Endothelial cell of umbilical vein (primary cell): ENCODE results near the gene RBM4B. TPM values are rescaled to one million over a fixed set of nuclear protein-coding genes. Genes with fewer than 3 reads are reported as not detected.

Experiments used
- BruUV-seq: library from RNA; stranded (reverse); fragments of 400-500 nt; replicated peaks from 2 replicates; lab custom pipeline; 2021; lab: Mats Ljungman, UMichigan
- CTCF ChIA-PET: fragments of 300-600, 350-600 bp; sonication (Branson Sonifier 250); formaldehyde crosslinking; loops from one replicate; lab custom pipeline; 2021; ENCODE audit warnings: antibody characterized with exemption, inconsistent platforms; lab: Charles Lee
- POLR2A ChIA-PET: fragments of 300-600, 350-600 bp; sonication (Branson Sonifier 250); formaldehyde crosslinking; loops from one replicate; lab custom pipeline; 2021; ENCODE audit warnings: antibody characterized with exemption, inconsistent platforms; lab: Charles Lee
- DNase-seq: peaks from one replicate; pipeline ENCODE4 v3.0.0-alpha.2; 2011; ENCODE audit warnings: low read depth, low spot score
- FAIRE-seq: peaks from 2 replicates; lab custom pipeline; 2011; peaks lifted over from hg19 to GRCh38; lab: Jason Lieb, UNC
- H2AFZ ChIP-seq: 2 replicates; pipeline ENCODE4 v1.6.0; 2012; ENCODE audit warnings: low read depth, low read length, control low read depth, inconsistent platforms
- H3K27ac ChIP-seq: 2 replicates; pipeline ENCODE4 v1.5.1; 2011; ENCODE audit warnings: low read depth, mild to moderate bottlenecking, control low read depth, low read length, moderate library complexity; ENCODE audit not compliant: insufficient read depth
- H3K27me3 ChIP-seq, 2 experiments: 2 replicates each; pipeline versions ENCODE4 v1.6.0 to v1.6.1; 2011; ENCODE audit warnings: low read length in 2 of 2, mixed read lengths in 1 of 2; ENCODE audit not compliant: control insufficient read depth in 2 of 2, insufficient read depth in 2 of 2
- H3K36me3 ChIP-seq, 2 experiments: 2 replicates in 1 of 2; 3 replicates in 1 of 2; pipeline ENCODE4 v1.5.1; 2011; ENCODE audit warnings: low read length in 2 of 2, mild to moderate bottlenecking in 1 of 2, moderate library complexity in 1 of 2; ENCODE audit not compliant: control insufficient read depth in 2 of 2, insufficient read depth in 2 of 2; ENCODE audit errors: extremely low read depth in 1 of 2
- H3K4me1 ChIP-seq: 3 replicates; pipeline ENCODE4 v1.5.1; 2011; ENCODE audit warnings: mild to moderate bottlenecking, low read length; ENCODE audit not compliant: control insufficient read depth, insufficient read depth; ENCODE audit errors: extremely low read depth
- H3K4me2 ChIP-seq: 2 replicates; pipeline ENCODE4 v1.6.1; 2011; ENCODE audit warnings: low read length, control low read depth, mixed read lengths; ENCODE audit not compliant: insufficient read depth
- H3K4me3 ChIP-seq, 3 experiments: fragments of 200-600 bp in 1 of 3; sonication (generic), shearing (Covaris generic) in 1 of 3; replicated peaks in 1 of 3; 2 replicates each; pipeline ENCODE4 v1.5.1; 2011 to 2016; ENCODE audit warnings: control low read depth in 3 of 3, low read length in 3 of 3, mild to moderate bottlenecking in 2 of 3, inconsistent platforms in 1 of 3, low read depth in 1 of 3, moderate library complexity in 1 of 3; ENCODE audit not compliant: insufficient read depth in 1 of 3
- H3K79me2 ChIP-seq: 2 replicates; pipeline ENCODE4 v1.6.0; 2012; ENCODE audit warnings: low read length, inconsistent platforms; ENCODE audit not compliant: control insufficient read depth, insufficient read depth
- H3K9ac ChIP-seq: replicated peaks from 2 replicates; pipeline ENCODE3; 2011; ENCODE audit warnings: low read length, control low read depth; ENCODE audit not compliant: insufficient read depth; ENCODE audit errors: extremely low read depth
- H3K9me1 ChIP-seq: replicated peaks from 3 replicates; pipeline ENCODE4 v1.6.0; 2011; ENCODE audit warnings: mild to moderate bottlenecking, low read length; ENCODE audit not compliant: control insufficient read depth, insufficient read depth; ENCODE audit errors: extremely low read depth
- H3K9me3 ChIP-seq: replicated peaks from 2 replicates; pipeline ENCODE4 v1.5.1; 2012; ENCODE audit warnings: low read length, inconsistent platforms; ENCODE audit not compliant: control insufficient read depth, insufficient read depth
- H4K20me1 ChIP-seq: replicated peaks from 2 replicates; pipeline ENCODE3; 2011; ENCODE audit warnings: mild to moderate bottlenecking, low read length; ENCODE audit not compliant: control insufficient read depth, insufficient read depth; ENCODE audit errors: extremely low read depth
- CTCF ChIP-seq, 2 donors: IDR thresholded peaks; 1 replicate in 1 of 2; 2 replicates in 1 of 2; pipeline ENCODE4 v1.5.1; 2011; ENCODE audit warnings: low read length in 2 of 2, mild to moderate bottlenecking in 2 of 2, moderate library complexity in 2 of 2, control low read depth in 1 of 2, inconsistent platforms in 1 of 2, low read depth in 1 of 2; ENCODE audit not compliant: insufficient read depth in 1 of 2; ENCODE audit errors: extremely low read depth in 1 of 2
- EZH2 ChIP-seq: IDR thresholded peaks from 2 replicates; pipeline ENCODE4 v1.6.1; 2012; ENCODE audit warnings: borderline replicate concordance, low read depth, mild to moderate bottlenecking, moderate library complexity, low read length, inconsistent platforms; ENCODE audit not compliant: severe bottlenecking
- FOS ChIP-seq: IDR thresholded peaks from 2 replicates; pipeline ENCODE4 v1.6.1; 2011; ENCODE audit warnings: mild to moderate bottlenecking, low read length, moderate library complexity, borderline replicate concordance; ENCODE audit not compliant: insufficient read depth
- GATA2 ChIP-seq: IDR thresholded peaks from 2 replicates; pipeline ENCODE4 v1.7.0; 2011; ENCODE audit warnings: low read depth, mild to moderate bottlenecking, moderate library complexity, mixed read lengths, low read length; ENCODE audit not compliant: insufficient read length, insufficient read depth
- JUN ChIP-seq: IDR thresholded peaks from 2 replicates; pipeline ENCODE4 v1.6.1; 2011; ENCODE audit warnings: borderline replicate concordance, low read depth; ENCODE audit not compliant: insufficient read length, insufficient read depth
- MAX ChIP-seq: IDR thresholded peaks from 2 replicates; pipeline ENCODE4 v1.6.1; 2011; ENCODE audit not compliant: insufficient read depth, insufficient read length
- MYC ChIP-seq: IDR thresholded peaks from one replicate; pipeline ENCODE4 v1.6.1; 2011; ENCODE audit warnings: mild to moderate bottlenecking, low read depth, low read length
- POLR2A ChIP-seq: IDR thresholded peaks from 2 replicates; pipeline ENCODE4 v1.6.1; 2012; ENCODE audit warnings: low read depth, mild to moderate bottlenecking, control low read depth, low read length
- POLR2AphosphoS5 ChIP-seq: IDR thresholded peaks from 2 replicates; pipeline ENCODE4 v1.6.1; 2012; ENCODE audit warnings: low read depth, mild to moderate bottlenecking, control low read depth, low read length, moderate library complexity; ENCODE audit not compliant: insufficient read depth
- dilution Hi-C: fragments of 300-500 bp; cut with MboI; formaldehyde crosslinking; loops from one replicate; pipeline ENCODE4 v1.15.0; 2019; ENCODE audit warnings: low sequenced_read_pairs; ENCODE audit not compliant: extremely low pct_ligation_motif_present
- intact Hi-C: fragments of 100-400 bp; cut with micrococcal nuclease; formaldehyde crosslinking; loops from one replicate; pipeline ENCODE4 v1.10.0; 2022
- polyA plus RNA-seq, 4 experiments: library from polyadenylated mRNA; depleted of rRNA in 3 of 4; stranded (reverse) in 3 of 4; unstranded in 1 of 4; fragments of >200 nt; gene quantifications; 2 replicates each; pipeline versions ENCODE4 v1.2.1 to v1.2.3, GENCODE V29; 2011 to 2012; ENCODE audit warnings: missing spikeins in 1 of 4
- total RNA-seq: library from RNA; stranded (reverse); gene quantifications from 2 replicates; pipeline ENCODE4 v1.2.3, GENCODE V29; 2021

Gene RBM4B
- total and polyA plus RNA-seq, 2 donors (not counting 3 experiments of a cell fraction or from before 2014, with no cell fraction given), result 22.2 to 31.2 TPM

- H3K27me3 ChIP-seq, result no peaks in the 10 kb centered on the region
- POLR2A ChIA-PET, result interaction anchor here (1.3 to 2.0 kb wide), 2 partner anchors 11 to 28 kb away, joined by 5 to 10 read pairs; partner anchors contain the start of genes RBM4 and RBM4B
- H3K27ac ChIP-seq, result no peak overlapping the region
- H3K79me2 ChIP-seq, result peaks cover 64% of the 10 kb centered on the region
- H3K4me2 ChIP-seq, result no peak overlapping the region
- H3K9ac ChIP-seq, result no peak overlapping the region
- peaks cover 19 to 20% of the 10 kb centered on the region in 2 experiments for H3K36me3 ChIP-seq
- H3K9me1 ChIP-seq, result no peaks in the 10 kb centered on the region
- no peak overlapping the region for H3K4me3 ChIP-seq
- H3K4me1 ChIP-seq, result no peaks in the 10 kb centered on the region
- dilution Hi-C loops, result no loop called here
- DNase-seq, result no peak
- intact Hi-C loops, result loop anchor here (2.0 kb wide), 1 partner anchor 57 kb away; the partner anchor contains the start of genes CCDC87 and CCS
- BruUV-seq, result no TSS peak
- no peak overlapping the region for H2AFZ ChIP-seq
- H4K20me1 ChIP-seq, result peaks cover 18% of the 10 kb centered on the region
- no peak for FAIRE-seq
- CTCF ChIA-PET, result interaction anchor here (1.4 kb wide), 1 partner anchor 12 kb away, joined by 6 read pairs; the partner anchor contains the start of gene RBM4
- TF ChIP-seq POLR2AphosphoS5 (no peak), POLR2A (no peak), EZH2 (no peak), FOS (no peak), GATA2 (no peak), JUN (no peak), MYC (no peak), CTCF (IDR thresholded peaks at IDR 0.05; ENCODE audit: extremely low read depth in 1 of 2, insufficient read depth in 1 of 2, low read depth in 1 of 2, low read length in 2 of 2) (no peak), MAX (no peak)
- no peaks in the 10 kb centered on the region for H3K9me3 ChIP-seq
Observed at GRCh38 chr11:66649903-66650302, 27.8 kb downstream of the RBM4B start.
